AG09309 (cell line): Measurements from ENCODE around the gene ACTR3.

Experiments
- DNase-seq: peaks from one replicate; pipeline ENCODE4 v3.0.0-alpha.2; 2010; ENCODE audit warnings: low read depth
- H3K4me3 ChIP-seq: 2 replicates; pipeline ENCODE4 v1.5.1; 2011; ENCODE audit warnings: mild to moderate bottlenecking, low read depth, low read length, moderate library complexity; ENCODE audit not compliant: control insufficient read depth
- CTCF ChIP-seq: IDR thresholded peaks from 2 replicates; pipeline ENCODE4 v1.5.1; 2011; ENCODE audit warnings: mild to moderate bottlenecking, low read depth, low read length, inconsistent platforms; ENCODE audit not compliant: insufficient read depth, control insufficient read depth; ENCODE audit errors: missing control alignments

The ACTR3 gene

DNA sequence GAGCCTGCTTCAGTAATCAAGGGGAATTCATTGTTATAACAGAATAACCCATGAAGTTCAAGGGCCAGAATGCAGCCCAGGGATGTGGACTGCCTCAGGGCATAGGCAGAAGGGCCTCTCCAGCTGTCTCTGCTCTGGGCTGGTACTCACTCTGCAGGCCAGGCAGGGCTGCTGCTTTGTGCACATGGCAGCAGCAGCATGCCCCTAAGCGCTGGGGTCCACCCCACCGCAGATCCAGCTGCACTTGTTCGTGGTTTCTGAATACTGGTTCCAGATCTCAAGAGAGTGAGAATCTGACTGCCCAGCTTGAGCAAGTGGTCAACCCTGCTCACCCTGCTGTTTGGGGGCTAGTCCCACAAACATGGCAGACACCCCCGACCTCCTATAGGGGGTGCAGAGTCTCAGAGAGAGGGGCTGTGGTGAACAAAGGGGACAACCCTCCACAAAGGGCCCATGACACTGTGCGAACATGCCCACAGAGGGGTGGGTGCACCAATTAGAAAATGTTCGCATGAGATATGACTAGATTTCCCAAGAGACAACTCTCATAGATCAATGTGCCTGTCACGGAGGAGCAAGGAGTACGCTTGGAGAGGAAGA is 87.3 kb downstream of the ACTR3 start:
- DNase-seq, result no peak
- TF ChIP-seq CTCF, result no peak
- no peak overlapping the region for H3K4me3 ChIP-seq

DNA sequence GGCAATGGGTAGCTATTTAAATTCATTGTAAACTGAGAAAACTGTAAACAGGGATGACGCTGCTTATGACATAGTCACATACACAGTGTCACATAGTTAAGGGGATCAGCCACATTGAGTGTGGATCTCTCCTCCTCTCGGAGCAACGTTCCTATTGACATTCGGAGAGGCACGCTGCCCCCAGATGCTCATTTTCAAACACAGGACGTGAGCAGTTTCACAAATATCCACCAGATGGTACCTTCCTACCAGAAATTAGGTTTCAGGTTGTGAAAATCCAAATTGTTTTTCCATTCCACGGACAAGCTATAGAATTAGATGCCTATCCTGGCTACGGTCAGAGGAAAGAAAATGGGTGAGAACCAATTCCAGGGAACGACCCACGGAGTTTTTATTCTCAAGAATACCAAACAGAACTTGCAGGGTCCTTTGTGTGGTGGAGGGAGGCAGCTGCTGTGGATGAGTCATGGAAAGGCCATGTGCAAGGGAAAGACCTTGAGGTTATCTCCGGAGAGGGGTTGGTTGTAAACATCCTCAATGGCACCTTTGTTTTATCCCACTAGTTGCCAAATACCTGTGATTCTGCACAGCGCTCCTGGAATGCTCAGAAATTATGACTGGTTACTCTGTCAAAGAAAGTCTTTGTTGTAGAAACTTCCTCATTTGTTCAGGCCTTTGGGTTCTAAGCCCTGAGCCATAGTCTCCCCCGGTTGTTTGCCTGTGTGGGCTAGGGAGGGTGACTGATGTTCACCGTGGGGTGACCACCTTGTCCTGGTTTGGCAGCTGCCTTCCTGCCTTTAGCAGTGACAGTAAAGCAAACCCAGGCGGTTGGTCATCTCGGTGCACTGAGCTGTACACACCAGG is 88.0 kb downstream of the ACTR3 start:
- TF ChIP-seq CTCF, result peak; percentile 37
- no peak overlapping the region for H3K4me3 ChIP-seq
- DNase-seq, result no peak

DNA sequence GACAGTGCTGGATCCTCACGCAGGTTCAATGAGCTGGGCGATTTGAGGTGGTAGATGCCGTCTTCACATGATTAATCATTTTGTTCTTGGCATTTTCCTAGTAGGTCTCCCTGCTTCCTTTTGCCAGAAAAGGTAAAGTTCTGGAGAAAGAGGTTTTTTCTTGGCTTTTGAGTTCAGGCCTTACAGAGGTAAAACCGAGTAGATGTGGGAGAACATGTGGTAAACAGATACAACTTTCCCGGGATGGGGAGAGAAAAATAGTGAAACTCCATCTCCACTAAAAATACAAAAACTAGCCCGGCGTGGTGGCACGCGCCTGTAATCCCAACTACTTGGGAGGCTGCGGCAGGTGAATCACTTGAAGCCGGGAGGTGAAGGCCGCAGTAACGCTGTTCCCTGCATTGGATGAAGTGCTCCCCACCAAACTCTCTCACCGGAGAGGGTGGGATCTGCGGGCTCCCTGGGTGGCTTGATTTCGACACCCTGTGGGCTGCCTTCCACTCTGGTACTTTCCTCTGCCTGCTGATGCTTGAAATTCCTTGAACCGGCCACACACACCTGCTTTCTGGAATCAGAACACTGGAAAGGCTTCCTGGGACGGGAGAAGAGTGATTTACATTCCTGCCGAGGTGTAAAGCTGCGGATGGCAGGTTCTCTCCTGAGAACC is 88.8 kb downstream of the ACTR3 start:
- H3K4me3 ChIP-seq, result no peak overlapping the region
- DNase-seq, result no peak
- TF ChIP-seq CTCF, result no peak

- no peak overlapping the region for H3K4me3 ChIP-seq
- no peak for DNase-seq
- no peak for TF ChIP-seq CTCF
These were observed 89.6 kb downstream of the ACTR3 start for GRCh38 chr2:113979191-113980128.

DNA sequence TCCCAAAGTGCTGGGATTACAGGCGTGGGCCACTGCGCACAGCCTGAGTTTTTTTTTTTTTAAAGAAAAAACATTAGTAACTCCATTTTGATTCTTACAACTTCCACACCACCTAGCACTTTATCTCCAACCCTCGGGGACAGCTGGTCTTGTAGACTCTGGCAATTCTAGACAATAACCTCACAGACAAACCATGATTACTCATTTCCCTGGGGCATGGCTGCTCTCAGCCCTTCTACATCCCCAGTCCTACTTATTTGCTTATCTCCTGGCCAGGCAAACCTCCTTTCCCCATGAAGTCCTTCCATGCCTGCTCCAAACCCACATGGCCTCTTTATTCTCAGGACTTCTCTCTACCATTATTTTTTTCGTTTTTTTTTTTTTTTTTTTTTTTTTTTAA is 91.1 kb downstream of the ACTR3 start:
- no peak for TF ChIP-seq CTCF
- peak; percentile 49 for DNase-seq
- no peak overlapping the region for H3K4me3 ChIP-seq
